GM12878 (cell line): ENCODE measurements around the gene BDKRB2. TPM values are rescaled to one million over a fixed set of nuclear protein-coding genes. Genes with fewer than 3 reads are reported as not detected.

Experiments
- ATAC-seq: fragments of 200-7000 bp; cut with Tn5 transposase; 3 replicates; pipeline ENCODE4 v1.9.1; 2020; ENCODE audit warnings: mild to moderate bottlenecking, moderate library complexity
- BruUV-seq: library from RNA; stranded (reverse); fragments of 400-500 nt; replicated peaks from 2 replicates; lab custom pipeline; 2021; lab: Mats Ljungman, UMichigan
- CTCF ChIA-PET: fragments of 300-600 bp; sonication (Branson Sonifier 250); formaldehyde crosslinking; extraction: SDS; loops from one replicate; lab custom pipeline; 2021; ENCODE audit warnings: inconsistent platforms; lab: Yijun Ruan, JAX
- POLR2A ChIA-PET: fragments of 350-600 bp; formaldehyde crosslinking; extraction: SDS; loops from one replicate; lab custom pipeline; 2021; ENCODE audit warnings: inconsistent platforms; lab: Charles Lee
- RAD21 ChIA-PET: fragments of 300-600 bp; sonication (Branson Sonifier 250); formaldehyde crosslinking; loops from one replicate; lab custom pipeline; 2023; ENCODE audit warnings: antibody characterized with exemption; ENCODE audit not compliant: unreplicated experiment; lab: Charles Lee
- SMC1A ChIA-PET: fragments of 300-600 bp; sonication (Branson Sonifier 250); formaldehyde crosslinking; loops from one replicate; lab custom pipeline; 2023; ENCODE audit not compliant: unreplicated experiment, uncharacterized antibody; lab: Charles Lee
- DNase-seq: peaks from one replicate; pipeline ENCODE4 v3.0.0-alpha.2; 2011; ENCODE audit warnings: low read depth, low spot score
- FAIRE-seq: peaks from 3 replicates; lab custom pipeline; 2011; peaks lifted over from hg19 to GRCh38; lab: Jason Lieb, UNC
- H2AFZ ChIP-seq: 2 replicates; pipeline ENCODE4 v1.6.0; 2011; ENCODE audit warnings: low read depth, low read length, control low read depth; ENCODE audit not compliant: control insufficient read depth
- H3K27ac ChIP-seq: 2 replicates; pipeline ENCODE4 v1.5.1; 2011; ENCODE audit warnings: control low read depth; ENCODE audit not compliant: control insufficient read depth, insufficient read depth
- H3K27me3 ChIP-seq, 2 experiments: replicated peaks in 1 of 2; 2 replicates each; pipeline versions ENCODE4 v1.6.0 to v1.6.1; 2011; ENCODE audit warnings: low read length in 1 of 2; ENCODE audit not compliant: control insufficient read depth in 2 of 2, insufficient read depth in 2 of 2
- H3K36me3 ChIP-seq, 2 experiments: 2 replicates each; pipeline ENCODE4 v1.5.1; 2011; ENCODE audit warnings: low read length in 1 of 2; ENCODE audit not compliant: control insufficient read depth in 2 of 2, insufficient read depth in 2 of 2
- H3K4me1 ChIP-seq: 2 replicates; pipeline ENCODE4 v1.6.1; 2011; ENCODE audit warnings: mild to moderate bottlenecking, low read length, moderate library complexity, mixed read lengths; ENCODE audit not compliant: control insufficient read depth, insufficient read depth
- H3K4me2 ChIP-seq: 2 replicates; pipeline ENCODE4 v1.6.0; 2011; ENCODE audit warnings: control low read depth; ENCODE audit not compliant: control insufficient read depth, insufficient read depth
- H3K4me3 ChIP-seq: fragments of 200-600 bp; sonication (generic); 2 replicates; pipeline ENCODE4 v1.5.1; 2016
- H3K79me2 ChIP-seq: 2 replicates; pipeline ENCODE4 v1.6.0; 2011; ENCODE audit warnings: low read length; ENCODE audit not compliant: control insufficient read depth, insufficient read depth
- H3K9ac ChIP-seq: 2 replicates; pipeline ENCODE4 v1.8.0; 2011; ENCODE audit warnings: low read length, control low read depth, mixed read lengths; ENCODE audit not compliant: control insufficient read depth, insufficient read depth
- H3K9me3 ChIP-seq: replicated peaks from 3 replicates; pipeline ENCODE4 v1.5.1; 2011; ENCODE audit warnings: mild to moderate bottlenecking, low read length; ENCODE audit not compliant: control insufficient read depth, insufficient read depth
- H4K20me1 ChIP-seq: 2 replicates; pipeline ENCODE4 v1.6.0; 2011; ENCODE audit not compliant: control insufficient read depth, insufficient read depth
- CEBPB ChIP-seq, 2 experiments: fragments of 150-350 bp in 1 of 2; IDR thresholded peaks; 2 replicates each; pipeline ENCODE4 v1.6.1; 2012 to 2014; ENCODE audit warnings: low read depth in 2 of 2, low read length in 2 of 2, borderline replicate concordance in 1 of 2, inconsistent platforms in 1 of 2
- HCFC1 ChIP-seq: fragments of 150-350 bp; IDR thresholded peaks from 2 replicates; pipeline ENCODE4 v1.6.1; 2014; ENCODE audit warnings: low read length
- MTA3 ChIP-seq: IDR thresholded peaks from 2 replicates; pipeline ENCODE4 v1.6.1; 2012; ENCODE audit warnings: low read length, inconsistent platforms, borderline replicate concordance
- PML ChIP-seq: IDR thresholded peaks from 2 replicates; pipeline ENCODE4 v1.6.1; 2012; ENCODE audit warnings: low read length, inconsistent platforms
- RUNX3 ChIP-seq: IDR thresholded peaks from 2 replicates; pipeline ENCODE4 v1.6.1; 2012; ENCODE audit warnings: low read length, inconsistent platforms
- WGBS: methylation state at CpG from one replicate; pipeline ENCODE4 v1.1.6; 2016; ENCODE audit warnings: low lambda C conversion rate; ENCODE audit not compliant: insufficient replicate concordance, insufficient coverage; ENCODE audit errors: missing lambda C conversion rate; 5-methylcytosine and 5-hydroxymethylcytosine counted together
- in situ Hi-C: fragments of 300-500 bp; cut with MboI; formaldehyde crosslinking; loops from 9 replicates; pipeline ENCODE4 v1.14.3; 2018; ENCODE audit warnings: mixed read lengths
- intact Hi-C: fragments of 100-400 bp; cut with micrococcal nuclease; formaldehyde crosslinking; loops from one replicate; pipeline ENCODE4 v1.14.2; 2022; ENCODE audit not compliant: unreplicated experiment
- polyA plus RNA-seq, 11 experiments: library from polyadenylated mRNA; depleted of rRNA in 4 of 11; unstranded in 6 of 11; stranded (reverse) in 5 of 11; fragments of >200 nt; fragmentation: Nextera tagmentation in 4 of 11; fragmentation: Illumina TruSeq in 1 of 11; extraction: Ambion mirVana in 4 of 11; extraction: Trizol in 1 of 11; gene quantifications; 1 replicate in 1 of 11; 2 replicates in 10 of 11; pipeline versions ENCODE4 v1.2.1 to v1.2.3, GENCODE V29; 2011 to 2016; ENCODE audit warnings: inconsistent platforms in 2 of 11, missing spikeins in 2 of 11, low read depth in 1 of 11
- total RNA-seq, 4 experiments: library from RNA; depleted of rRNA in 3 of 4; stranded (reverse); fragments of >200 nt in 3 of 4; fragmentation: Illumina TruSeq in 1 of 4; extraction: Trizol in 1 of 4; gene quantifications; 2 replicates each; pipeline versions ENCODE4 v1.2.1 to v1.2.3, GENCODE V29; 2013 to 2021
- TF ChIP-seq, protein P1 (sequence below): fragments of 450-650 bp; IDR thresholded peaks from 2 replicates; pipeline ENCODE4 v1.6.1; 2017; ENCODE audit warnings: mild to moderate bottlenecking
- TF ChIP-seq, protein P2 (sequence below): IDR thresholded peaks from 2 replicates; pipeline ENCODE4 v1.6.1; 2011; ENCODE audit warnings: low read depth, low read length, improper control_type of control experiment, borderline replicate concordance

Gene BDKRB2
- total and polyA plus RNA-seq, 10 of the 15 experiments (the other 5 are each of a cell fraction or from before 2014, with no cell fraction given) = 0.08 TPM; not detected in 9

DNA sequence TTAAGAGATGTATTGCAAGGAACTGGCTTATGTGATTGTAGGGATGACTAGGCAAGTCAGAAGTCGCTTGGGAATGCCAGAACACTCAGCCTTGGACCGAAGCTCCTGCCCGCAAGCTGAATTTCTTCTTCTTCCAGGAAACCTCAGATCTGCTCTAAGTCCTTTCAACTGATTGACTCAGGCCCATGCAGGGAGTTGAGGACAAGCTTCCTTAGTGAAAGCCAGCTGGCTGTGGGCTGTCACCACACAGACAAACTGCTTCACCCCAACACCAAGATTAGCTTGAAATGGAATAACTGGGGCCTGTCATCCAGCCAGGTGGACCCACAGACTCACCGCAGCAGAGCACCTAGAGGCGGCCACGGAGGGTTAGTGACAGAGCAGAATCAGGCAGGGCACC lies 24.7 kb downstream of the BDKRB2 start (continued):
- TF ChIP-seq, protein P1, sequence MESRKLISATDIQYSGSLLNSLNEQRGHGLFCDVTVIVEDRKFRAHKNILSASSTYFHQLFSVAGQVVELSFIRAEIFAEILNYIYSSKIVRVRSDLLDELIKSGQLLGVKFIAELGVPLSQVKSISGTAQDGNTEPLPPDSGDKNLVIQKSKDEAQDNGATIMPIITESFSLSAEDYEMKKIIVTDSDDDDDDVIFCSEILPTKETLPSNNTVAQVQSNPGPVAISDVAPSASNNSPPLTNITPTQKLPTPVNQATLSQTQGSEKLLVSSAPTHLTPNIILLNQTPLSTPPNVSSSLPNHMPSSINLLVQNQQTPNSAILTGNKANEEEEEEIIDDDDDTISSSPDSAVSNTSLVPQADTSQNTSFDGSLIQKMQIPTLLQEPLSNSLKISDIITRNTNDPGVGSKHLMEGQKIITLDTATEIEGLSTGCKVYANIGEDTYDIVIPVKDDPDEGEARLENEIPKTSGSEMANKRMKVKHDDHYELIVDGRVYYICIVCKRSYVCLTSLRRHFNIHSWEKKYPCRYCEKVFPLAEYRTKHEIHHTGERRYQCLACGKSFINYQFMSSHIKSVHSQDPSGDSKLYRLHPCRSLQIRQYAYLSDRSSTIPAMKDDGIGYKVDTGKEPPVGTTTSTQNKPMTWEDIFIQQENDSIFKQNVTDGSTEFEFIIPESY = no peak
- no peak for TF ChIP-seq PML

DNA sequence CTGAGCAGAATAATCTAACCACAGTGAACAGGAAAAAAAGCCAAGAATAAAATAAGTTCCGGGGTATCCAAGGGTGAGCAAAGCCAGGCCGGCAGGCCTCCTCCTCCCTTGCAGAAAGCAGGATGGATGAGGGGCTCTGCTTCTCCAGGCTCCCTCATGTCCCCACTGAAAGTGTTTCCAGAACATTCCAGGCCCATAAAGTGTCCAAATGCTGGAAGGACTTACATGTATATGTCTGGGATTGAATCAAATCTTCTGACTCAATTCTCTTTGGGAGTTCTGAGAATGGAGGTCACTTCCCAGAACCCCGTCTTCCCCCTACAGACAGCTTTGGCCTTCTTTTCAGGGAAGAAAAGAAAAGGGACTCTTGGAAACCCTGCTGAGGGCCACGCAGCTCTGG lies 26.4 kb downstream of the BDKRB2 start:
- FAIRE-seq = no peak
- Histone ChIP-seq H3K27me3 (peaks cover 0 to 2% of the 10 kb centered on the region in 2 experiments; a peak in 2 of 4 replicates), H3K4me1 (no peaks in the 10 kb centered on the region), H4K20me1 (no peaks in the 10 kb centered on the region), H3K4me2 (no peak overlapping the region), H2AFZ (no peak overlapping the region), H3K36me3 (no peaks in the 10 kb centered on the region), H3K79me2 (no peaks in the 10 kb centered on the region), H3K27ac (no peak overlapping the region), H3K9me3 (no peaks in the 10 kb centered on the region; the same call in 2 of the 3 replicates), H3K9ac (no peak overlapping the region), H3K4me3 (no peak overlapping the region)
- no peak for ATAC-seq
- no peak for DNase-seq
- ChIA-PET POLR2A (no interaction called here), CTCF (no interaction called here), RAD21 (no interaction called here), SMC1A (no interaction called here)
- TF ChIP-seq, protein P2, sequence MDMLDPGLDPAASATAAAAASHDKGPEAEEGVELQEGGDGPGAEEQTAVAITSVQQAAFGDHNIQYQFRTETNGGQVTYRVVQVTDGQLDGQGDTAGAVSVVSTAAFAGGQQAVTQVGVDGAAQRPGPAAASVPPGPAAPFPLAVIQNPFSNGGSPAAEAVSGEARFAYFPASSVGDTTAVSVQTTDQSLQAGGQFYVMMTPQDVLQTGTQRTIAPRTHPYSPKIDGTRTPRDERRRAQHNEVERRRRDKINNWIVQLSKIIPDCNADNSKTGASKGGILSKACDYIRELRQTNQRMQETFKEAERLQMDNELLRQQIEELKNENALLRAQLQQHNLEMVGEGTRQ = no peak
- TF ChIP-seq CEBPB (IDR thresholded peaks at IDR 0.05; ENCODE audit: borderline replicate concordance in 1 of 2, low read depth in 2 of 2, low read length in 2 of 2) = no peak
- no peak for TF ChIP-seq MTA3
- no peak for TF ChIP-seq HCFC1
- TF ChIP-seq RUNX3 = no peak
- in situ Hi-C loops (no loop called here), intact Hi-C loops (no loop called here)
- WGBS = 51% methylated on average over 4 of the region's 4 CpGs
- BruUV-seq = no TSS peak
